NCI-H1092 (cell line): ENCODE data around the gene CYS1.
"Not testable (repeated sequence)": the region's sequence is repeated elsewhere in the genome, so short reads cannot be mapped to it uniquely, and the experiment has no call there.

Source experiments
- DNase-seq: peaks from one replicate; lab custom pipeline; 2025; lab: John Stamatoyannopoulos, UW

The CYS1 gene

DNA sequence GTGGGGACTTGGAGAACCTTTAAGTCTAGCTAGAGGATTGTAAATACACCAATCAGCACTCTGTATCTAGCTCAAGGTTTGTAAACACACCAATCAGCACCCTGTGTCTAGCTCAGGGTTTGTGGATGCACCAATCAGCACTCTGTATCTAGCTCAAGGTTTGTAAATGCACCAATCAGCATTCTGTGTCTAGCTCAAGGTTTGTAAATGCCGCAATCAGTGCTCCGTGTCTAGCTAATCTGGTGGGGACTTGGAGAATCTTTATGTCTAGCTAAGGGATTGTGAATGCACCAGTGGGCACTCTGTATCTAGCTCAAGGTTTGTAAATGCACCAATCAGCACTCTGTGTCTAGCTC lies 11.7 kb upstream of the CYS1 start:
- DNase-seq: not testable (repeated sequence)

DNA sequence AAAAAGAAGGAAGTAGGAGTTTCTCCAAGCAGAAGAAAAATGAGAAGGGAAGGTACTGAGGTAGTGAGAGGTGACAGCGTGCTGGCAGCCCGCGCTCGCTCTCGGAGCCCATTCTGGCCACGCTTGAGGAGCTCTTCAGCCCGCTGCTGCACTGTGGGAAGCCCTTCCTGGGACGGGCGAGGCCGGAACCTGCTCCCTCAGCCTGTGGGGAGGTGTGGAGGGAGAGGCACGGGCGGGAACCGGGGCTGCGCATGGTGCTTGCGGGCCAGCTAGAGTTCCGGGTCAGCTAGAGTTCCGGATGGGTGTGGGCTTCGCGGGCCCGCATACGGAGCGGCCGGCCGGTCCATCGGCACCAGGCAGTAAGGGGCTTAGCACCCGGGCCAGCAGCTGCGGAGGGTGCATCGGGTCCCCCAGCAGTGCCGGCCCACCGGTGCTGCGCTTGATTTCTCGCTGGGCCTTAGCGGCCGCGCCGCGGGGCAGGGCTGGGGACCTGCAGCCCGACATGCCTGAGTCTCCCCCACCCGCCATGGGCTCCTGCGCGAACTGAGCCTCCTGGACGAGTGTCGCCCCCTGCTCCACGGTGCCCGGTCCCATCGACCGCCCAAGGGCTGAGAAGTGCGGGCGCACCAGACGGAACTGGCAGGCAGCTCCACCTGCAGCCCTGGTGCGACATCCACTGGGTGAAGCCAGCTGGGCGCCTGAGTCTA lies 11.1 kb upstream of the CYS1 start:
- no peak for DNase-seq

DNA sequence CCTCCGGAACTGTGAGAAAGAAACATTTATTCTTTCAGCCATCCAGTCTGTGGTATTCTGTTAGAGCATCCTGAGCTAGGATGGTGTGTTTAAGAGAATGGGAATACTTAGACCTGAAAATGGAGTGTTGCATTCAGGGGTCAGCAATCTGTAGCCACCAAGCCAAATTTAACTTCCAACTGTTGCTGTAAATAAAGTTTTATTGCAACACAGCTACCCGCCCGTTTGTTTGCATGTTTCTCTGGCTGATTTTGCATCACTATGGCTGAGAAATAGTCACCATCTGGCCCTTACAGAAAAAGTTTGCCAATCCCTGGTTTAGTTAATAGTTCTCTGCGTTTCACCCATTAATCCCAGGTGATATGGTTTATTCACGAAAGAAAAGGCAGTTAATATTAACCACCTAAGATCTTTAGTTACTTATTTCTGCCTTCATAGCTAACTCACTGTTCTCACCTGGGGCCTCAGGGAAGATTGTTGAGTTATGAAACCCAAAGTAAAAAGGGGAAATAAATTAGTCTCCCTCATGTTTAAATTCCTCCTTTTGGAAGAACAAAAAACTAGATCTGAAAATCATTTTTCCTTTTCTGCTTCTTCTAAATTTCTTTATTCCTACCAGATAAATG lies 9.5 kb upstream of the CYS1 start:
- no peak for DNase-seq

DNA sequence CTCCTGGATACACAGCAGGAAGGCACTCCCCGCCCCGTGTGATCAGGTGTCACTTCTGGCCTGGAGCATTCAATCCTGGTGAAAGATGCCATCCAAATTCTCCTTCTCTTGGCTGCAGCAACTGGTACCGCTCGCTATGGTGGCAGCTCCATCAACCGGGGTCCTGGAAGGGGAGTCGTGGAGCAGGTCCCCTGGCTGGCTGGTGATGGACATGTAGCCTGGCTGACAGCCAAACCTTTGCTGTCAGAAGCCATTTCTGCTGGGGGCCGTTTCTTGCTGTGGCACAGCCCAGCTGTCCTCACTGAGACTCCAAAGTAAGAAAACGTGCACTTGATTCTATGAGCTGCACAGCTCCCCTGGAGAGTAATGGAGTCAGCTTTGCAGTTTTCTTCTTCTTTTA lies 7.1 kb upstream of the CYS1 start:
- DNase-seq: no peak

DNA sequence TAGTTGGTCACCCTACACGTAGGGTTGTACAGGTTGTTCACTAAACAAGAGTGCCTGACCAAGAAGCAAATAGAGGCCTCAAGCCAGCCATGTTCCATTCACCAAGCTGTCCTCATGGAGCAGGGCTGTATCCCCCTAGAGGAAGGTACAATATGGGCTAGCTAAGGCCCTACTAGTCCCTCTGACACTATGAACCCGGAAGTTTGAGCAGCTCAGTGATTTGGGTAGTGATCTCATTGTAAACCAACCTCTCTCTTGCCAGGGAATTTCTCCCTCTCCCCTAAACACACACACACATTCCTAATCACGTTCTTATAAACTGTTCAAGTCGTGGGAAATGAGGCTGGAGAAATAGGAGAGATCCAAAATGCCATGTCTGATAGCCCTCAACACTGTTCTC lies 6.7 kb upstream of the CYS1 start:
- DNase-seq: no peak

DNA sequence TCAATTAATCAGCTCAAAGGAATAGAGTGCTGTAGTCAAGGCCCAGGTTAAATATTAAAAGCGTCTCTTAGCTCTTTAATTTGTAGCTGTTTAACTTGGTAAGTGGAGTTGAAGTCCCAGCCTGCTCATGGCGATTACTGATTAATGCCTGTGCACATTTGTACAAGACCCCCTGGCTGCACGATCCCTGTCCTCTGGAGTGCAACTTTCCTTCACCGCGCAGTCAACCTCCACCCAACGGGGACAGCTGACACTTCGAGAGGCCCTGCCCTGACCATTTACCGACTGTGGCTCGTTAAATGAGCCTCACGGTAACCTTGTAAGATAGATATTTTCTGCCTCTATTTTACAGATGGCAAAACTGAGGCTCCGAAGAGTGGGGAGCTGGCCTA lies 5.5 kb upstream of the CYS1 start:
- no peak for DNase-seq

DNA sequence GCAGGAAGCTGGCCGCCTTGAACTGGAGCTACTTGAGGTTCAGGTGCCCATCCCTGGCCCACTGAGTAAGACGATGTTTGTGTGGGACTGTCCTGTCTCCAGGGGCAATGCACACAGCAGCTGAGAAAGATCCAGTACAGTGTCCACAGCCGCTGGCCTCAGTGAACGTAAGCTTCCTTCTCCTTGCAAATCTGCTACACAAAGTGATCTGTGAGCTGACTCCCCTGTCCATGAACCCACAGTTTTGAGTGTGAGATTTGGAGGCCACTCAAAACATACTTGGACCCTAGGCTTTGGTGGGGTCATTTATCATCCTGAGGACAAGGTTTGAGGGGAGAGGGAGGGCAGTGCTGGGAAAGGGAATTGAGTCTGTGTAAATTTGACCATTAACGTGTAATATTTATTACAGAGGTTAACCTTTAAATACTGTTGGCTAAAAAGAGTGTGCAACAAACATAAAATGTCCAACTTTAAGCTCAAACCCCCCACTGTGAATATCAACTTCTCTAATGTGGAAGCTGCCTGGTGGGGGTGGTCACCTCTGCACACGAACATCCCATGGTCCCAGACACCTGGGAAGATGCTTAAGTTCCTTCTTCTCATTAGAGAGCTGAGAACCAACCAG lies 4.9 kb upstream of the CYS1 start:
- no peak for DNase-seq

DNA sequence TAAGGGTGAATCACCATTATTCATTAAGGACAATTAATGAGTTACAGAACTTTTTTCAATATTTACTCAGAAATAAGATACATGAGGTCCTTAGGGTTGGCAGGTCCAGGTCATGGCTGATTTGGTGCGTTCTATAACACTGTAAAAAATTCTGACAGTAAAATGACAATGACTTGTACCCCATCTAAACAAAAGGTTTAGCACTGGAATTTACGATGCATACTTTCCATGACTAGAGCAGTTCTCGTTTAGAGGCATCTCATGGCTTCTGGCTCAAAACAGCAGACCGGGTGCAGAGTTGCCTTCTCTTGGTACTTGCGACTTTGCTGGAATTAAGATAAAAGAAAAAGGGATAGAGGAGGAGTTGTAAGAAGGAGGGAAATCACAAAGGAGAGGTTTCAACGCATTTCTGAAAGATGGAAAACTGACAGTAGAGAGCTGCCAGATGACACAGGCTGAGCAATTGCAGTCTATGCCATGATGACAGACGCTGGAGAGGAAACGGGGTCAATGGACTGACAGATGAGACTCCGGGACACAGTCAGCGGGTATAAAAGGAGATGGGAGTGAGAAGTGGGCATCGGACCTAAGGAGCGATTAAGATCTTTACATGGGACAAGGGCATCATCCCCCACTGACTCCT lies 4.1 kb upstream of the CYS1 start:
- no peak for DNase-seq

DNA sequence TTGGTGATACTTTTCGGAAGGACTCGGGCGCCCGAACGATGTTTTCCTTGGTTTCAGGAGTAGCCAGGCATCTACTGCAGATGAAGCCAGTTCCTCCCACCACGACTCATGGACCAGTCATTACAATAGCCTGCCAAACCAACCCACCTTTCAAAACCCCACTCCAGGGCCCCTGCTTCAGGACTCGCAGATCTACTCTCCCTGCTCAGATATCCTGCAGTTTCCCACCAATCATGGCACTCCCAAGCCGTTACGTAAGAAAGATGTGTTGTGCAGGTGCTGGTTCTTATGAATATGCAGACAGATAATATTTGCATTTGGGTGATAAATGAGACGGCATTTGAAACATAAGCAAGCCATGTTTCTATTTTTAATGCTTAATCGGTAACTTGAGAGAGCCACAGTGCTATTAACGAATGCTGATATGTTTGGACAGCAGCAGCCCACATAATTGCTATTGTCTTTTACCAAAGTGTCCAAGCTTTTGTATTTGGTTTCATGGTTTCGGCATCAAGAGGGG lies 3.5 kb upstream of the CYS1 start:
- DNase-seq: no peak

DNA sequence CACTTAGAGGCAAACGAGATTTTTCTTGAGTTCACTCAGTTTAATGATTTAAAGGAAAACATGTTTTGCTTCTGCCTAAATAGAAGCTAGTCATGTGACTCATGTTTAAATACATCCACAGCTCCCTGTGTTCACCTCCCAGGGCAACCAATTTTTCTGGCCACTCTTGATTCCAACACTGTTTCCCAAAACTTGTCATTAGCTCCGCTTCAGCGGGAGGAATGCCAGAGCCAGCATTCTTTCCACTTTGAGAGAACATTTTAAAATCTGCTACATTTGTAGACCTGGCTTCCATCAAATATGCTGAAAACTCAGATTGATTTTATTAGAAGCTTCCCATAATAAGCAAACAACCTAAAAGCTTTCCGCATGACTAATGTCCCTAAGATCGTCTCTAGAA lies 2.8 kb upstream of the CYS1 start:
- DNase-seq: no peak

DNA sequence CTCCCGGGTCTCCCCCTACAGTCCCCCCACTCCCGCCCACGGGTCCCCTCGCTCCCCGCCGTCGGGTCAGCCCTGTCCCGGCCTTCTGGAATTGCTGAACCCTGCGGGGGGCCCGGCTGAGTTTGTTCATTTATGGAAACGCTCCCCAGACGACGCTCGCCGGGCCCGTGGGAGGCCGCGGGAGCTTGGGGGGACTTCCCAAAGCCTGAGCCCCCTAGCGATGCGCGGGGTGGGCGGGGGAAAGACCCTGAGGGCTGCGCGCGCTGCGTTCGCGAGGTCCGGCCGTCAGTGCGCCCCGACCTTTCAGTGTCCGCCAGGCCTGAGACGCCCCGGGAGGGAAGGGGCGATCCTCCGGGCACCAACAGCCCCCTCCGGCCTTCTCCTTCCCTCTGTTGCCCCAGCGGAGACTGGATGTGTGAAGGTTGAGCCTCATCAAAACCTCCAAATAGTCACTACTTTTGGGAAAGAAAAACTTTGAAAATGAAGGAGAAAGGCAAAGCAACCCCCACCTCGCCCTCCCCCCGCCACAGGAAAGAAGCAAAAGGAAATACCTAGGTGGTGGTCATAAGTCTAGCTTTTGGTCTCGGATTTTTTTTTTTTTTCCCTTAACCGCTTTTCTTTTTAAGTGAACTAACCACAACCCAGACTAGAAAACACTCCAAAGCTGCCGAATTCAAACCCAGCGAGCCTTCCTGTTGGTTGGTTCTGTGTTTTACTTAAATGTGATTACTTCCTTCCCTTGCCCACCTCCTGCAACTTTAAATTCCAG lies 509 bp upstream of the CYS1 start:
- DNase-seq: no peak

DNA sequence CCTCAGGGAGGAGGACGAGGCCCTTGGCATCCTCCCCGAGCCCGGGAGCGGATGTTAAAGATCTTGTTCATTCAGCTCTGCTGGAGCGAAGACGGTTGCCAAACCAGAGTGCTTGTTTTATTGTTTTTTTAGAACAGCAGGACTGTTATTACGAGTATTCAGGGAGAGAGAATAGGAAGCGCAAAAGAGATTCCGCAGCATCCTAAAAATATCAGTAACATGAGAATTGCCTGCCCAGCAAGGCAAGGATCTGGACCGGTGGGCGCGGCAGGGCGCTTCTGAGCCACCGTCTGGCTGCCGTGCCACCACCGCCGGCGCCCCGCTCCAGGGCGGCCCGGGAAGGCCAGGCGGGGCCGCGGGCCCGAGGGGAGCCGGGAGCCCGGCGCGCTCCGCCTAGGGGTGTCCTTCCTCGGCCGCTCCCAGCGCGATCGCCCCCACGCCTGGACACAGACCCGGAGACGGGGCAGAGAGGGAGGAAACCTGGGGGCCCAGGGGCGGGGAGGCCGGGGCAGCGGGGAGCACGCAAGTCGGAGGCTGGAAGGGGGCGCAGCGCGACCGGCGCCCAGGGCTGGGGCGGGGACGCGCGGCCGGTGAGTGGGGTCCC lies 843 bp downstream of the CYS1 start:
- no peak for DNase-seq

DNA sequence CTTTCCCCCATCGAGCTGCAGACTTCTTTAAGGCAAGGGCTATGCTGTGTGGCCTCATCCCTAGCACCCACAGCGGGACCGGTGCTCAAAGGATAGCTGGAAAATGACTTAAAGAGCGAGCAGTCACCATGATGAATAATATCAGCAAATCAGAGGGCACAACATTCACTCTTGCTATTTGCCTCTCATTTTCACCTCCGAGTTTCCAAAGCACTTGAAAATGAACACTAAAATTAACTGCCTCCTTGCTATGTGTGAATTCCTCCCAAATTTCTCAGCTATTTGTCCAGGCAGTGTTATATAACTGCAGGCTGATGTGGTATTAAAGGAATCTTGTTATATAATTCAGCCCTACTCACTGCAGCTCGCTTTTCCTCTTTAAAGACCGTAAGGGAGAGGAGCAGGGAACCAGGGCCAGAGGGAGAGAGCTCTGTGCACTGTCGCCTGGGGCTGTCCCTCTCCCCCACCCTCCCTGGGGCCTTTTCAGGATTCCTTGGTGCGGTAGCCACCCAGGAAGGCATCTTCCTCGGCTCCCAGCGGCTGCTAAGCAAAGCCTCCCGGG lies 1.4 kb downstream of the CYS1 start:
- DNase-seq: no peak

DNA sequence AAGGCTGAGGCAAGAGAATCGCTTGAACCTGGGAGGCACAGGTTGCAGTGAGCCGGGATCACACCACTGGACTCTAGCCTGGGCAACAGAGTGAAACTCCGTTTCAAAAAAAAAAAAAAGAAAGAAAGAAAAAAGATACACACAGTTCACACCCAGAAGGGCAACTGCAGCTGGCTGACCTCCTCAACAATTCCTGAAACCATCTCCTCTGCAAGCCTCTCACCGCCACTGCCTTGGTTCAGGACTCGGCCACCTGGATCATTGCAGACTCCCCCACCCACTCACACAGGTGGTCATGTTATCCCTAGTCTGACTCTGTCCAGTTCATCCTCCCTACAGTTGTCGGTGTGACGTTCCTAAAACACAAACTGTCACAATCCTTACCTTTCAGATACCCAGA lies 2.2 kb downstream of the CYS1 start:
- DNase-seq: no peak

DNA sequence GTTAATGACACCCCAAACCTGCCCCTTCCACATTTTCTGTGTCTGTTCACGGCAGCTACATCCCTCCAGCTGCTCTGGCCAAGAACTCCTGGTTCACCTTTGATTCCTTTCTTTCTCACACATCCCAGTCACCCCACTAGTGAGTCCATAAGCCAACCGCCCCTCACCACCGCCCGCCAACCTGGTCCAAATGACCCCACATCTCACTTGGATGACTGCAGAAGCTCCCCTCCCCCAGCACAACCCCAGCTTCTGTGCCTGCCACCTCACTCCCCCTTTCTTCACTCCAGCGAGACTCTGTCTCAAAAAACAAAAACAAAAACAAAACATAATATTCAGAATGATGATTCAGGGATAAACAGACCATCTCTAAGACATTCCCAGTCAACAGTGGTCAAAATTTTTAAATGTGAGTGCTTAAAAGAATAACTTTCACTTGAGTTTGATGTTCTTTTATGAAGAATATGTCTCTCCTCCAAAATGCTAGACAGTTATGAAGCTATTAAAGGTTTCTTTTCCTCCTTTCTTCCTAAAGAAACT lies 3.2 kb downstream of the CYS1 start:
- no peak for DNase-seq

DNA sequence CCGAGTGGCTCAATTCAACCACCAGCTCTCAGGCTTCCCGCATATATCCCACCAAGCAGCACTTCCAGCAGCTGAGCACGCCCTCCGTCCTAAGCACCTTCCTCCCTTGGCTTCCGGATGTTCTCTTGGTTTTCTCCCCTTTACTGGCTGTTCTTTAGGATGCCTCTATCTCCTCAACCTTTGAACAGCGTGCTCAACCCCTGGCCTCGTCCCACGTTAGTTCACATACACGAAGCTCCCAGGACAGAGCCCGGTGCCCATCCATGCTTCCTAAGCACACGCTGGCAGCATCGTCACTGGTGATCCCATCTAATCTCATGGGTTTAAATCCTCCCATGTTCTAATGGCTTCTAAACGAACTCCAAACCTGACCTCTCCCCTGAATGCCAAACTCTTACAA lies 3.7 kb downstream of the CYS1 start:
- DNase-seq: no peak

DNA sequence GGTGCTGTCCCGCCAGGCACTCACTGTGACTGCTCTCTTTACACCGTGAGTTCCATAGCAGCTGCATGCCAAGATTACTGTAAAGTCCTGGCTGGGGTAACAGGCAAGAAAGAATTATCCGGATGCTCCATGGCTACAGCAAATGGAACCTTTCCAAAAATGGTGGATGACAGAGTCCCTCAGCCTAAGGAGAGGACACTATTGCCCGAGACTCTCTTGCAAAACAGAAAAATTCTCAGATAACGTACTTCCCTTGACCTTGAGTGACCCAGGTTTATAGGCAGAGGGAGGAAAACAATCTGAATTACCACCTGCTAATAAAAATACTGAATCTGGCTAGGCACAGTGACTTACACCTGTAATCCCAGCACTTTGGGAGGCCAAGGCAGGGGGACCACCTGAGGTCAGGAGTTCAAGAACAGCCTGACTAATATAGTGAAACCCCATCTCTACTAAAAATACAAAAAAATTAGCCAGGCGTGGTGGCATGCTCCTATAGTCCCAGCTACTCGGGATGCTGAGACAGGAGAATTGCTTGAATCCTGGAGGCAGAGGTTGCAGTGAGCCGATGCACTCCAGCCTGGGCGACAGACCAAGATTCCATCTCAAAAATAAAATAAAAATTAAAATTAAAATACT lies 4.5 kb downstream of the CYS1 start:
- no peak for DNase-seq

DNA sequence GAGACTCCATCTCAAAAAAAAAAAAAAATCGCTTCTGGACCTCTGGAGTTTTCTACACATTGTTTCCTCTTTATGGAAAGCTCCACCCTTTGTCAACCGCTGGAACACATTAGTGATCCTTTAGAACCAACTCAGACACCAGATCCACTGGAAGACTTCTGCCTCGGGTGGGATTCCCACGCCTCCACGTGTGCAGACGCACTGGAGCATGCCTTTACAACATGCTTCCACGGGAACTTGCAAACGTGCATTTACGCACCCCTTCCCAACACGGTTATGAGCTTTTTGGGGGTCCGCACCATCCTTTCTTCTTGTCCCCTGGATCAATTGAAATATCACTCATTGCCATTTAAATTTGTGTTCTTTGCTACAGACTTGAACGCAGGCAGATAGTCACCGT lies 5.1 kb downstream of the CYS1 start:
- no peak for DNase-seq

DNA sequence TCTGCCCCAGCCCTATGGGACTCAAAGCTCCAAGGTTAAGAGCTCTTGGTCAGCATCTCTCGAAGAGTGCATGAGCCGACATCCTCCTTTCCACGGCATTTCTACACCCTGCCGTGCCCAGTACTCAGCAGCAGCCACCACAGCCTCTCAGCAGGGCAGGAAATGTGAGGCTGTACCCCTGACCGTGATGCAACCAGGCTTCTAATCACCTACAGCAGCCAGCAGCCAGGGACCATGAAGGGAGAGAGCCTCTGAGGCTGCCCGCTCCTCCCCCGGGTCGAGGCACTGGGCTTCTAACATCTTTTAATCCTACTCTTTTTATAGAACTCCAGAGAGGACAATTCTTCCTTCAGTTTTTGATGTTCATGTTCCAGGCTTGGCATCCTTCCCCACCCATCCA lies 6.5 kb downstream of the CYS1 start:
- DNase-seq: no peak

DNA sequence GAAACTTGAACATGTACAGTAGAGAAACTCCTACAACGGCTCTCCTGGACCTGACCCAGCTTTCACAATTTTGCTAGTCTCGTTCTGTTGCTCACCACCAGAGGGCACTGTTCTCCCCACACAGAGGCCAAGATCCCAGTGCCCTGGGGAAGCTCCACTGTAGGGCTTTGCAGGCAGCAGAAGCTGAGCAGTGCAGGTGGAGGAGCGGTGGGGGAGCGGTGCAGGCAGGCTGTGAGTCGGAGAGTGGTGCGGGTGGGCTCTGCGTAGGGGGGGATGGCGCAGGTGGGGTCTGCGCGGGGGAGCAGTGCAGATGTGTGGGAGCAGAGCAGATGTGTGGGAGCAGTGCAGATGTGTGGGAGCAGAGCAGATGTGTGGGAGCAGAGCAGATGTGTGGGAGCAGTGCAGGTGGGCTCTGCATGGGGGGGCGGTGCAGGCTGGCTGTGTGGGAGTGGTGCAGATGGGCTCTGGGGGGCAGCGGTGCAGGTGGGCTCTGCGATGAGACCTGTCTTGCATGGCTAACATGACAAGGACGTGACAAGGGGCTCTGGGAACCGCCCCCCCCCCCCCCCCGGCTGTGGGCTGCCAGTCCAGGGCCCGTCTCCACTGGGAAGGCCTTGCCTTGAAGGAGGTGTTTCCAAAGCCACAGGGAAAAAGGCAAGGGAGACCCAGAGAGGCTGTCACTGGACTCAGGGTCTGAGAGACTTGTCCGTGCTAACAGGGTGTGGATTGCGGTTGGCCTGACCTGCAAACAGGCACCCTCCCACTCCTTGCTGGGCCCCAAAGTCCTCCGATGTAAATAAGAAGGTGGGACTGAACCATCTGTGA lies 7.3 kb downstream of the CYS1 start:
- DNase-seq: peak; percentile 62
